HepG2 (cell line): ENCODE data around the gene MTHFS. TPM values are rescaled to one million over a fixed set of nuclear protein-coding genes. Genes with fewer than 3 reads are reported as not detected.

Experiments
- EHMT2 ChIP-seq: fragments of 200-600 bp; sonication (generic); IDR thresholded peaks from 2 replicates; pipeline ENCODE4 v1.7.0; 2017; ENCODE audit warnings: antibody characterized with exemption, low read depth, low read length, borderline replicate concordance
- FOXO1 ChIP-seq: sonication (generic); formaldehyde crosslinking; IDR thresholded peaks from 2 replicates; pipeline ENCODE4 v1.4.0; 2020; ENCODE audit warnings: missing genetic modification reagents
- GABPA ChIP-seq, 2 experiments: IDR thresholded peaks; 2 replicates each; pipeline ENCODE4 v1.6.1; 2011 to 2016; ENCODE audit warnings: low read depth in 2 of 2, low read length in 1 of 2, missing biosample characterization in 1 of 2, missing genetic modification characterization in 1 of 2
- GZF1 ChIP-seq: sonication (generic); formaldehyde crosslinking; IDR thresholded peaks from 2 replicates; pipeline ENCODE4 v1.5.1; 2020; ENCODE audit warnings: mild to moderate bottlenecking, missing genetic modification reagents
- HNRNPK ChIP-seq: fragments of 200-400 bp; formaldehyde crosslinking; IDR thresholded peaks from 2 replicates; pipeline ENCODE4 v1.6.1; 2018; ENCODE audit warnings: low read length, low read depth, moderate library complexity, mild to moderate bottlenecking; ENCODE audit not compliant: poor library complexity, severe bottlenecking
- KAT7 ChIP-seq: IDR thresholded peaks from 2 replicates; pipeline ENCODE4 v1.6.1; 2018; ENCODE audit warnings: borderline replicate concordance, missing compliant biosample characterization
- RAD21 ChIP-seq: fragments of 450-650 bp; formaldehyde crosslinking; IDR thresholded peaks from 2 replicates; pipeline ENCODE4 v1.5.0; 2020; ENCODE audit warnings: mild to moderate bottlenecking
- SIN3A ChIP-seq: IDR thresholded peaks from 2 replicates; pipeline ENCODE4 v1.6.1; 2011; ENCODE audit warnings: low read depth, mild to moderate bottlenecking, control low read depth, low read length, borderline replicate concordance
- SNAI1 ChIP-seq: sonication (generic); formaldehyde crosslinking; IDR thresholded peaks from 2 replicates; pipeline ENCODE4 v1.5.0; 2020; ENCODE audit warnings: mild to moderate bottlenecking, missing genetic modification reagents, borderline replicate concordance
- STAT5B ChIP-seq: sonication (generic); formaldehyde crosslinking; IDR thresholded peaks from 2 replicates; pipeline ENCODE4 v1.4.0; 2020; ENCODE audit warnings: missing genetic modification reagents
- SUZ12 ChIP-seq: fragments of 150-350 bp; IDR thresholded peaks from 2 replicates; pipeline ENCODE4 v1.6.1; 2014; ENCODE audit warnings: low read depth, low read length
- TOPORS ChIP-seq: sonication (generic); formaldehyde crosslinking; IDR thresholded peaks from 2 replicates; pipeline ENCODE4 v1.8.0; 2023; ENCODE audit warnings: mild to moderate bottlenecking, missing genetic modification reagents
- ZBTB1 ChIP-seq: sonication (generic); formaldehyde crosslinking; IDR thresholded peaks from 2 replicates; pipeline ENCODE4 v1.4.0; 2020; ENCODE audit warnings: missing genetic modification reagents, borderline replicate concordance
- ZFP36L1 ChIP-seq: sonication (generic); formaldehyde crosslinking; IDR thresholded peaks from 2 replicates; pipeline ENCODE4 v1.8.0; 2022; ENCODE audit warnings: mild to moderate bottlenecking, missing genetic modification reagents, moderate library complexity
- ZFP82 ChIP-seq: sonication (generic); formaldehyde crosslinking; IDR thresholded peaks from 2 replicates; pipeline ENCODE4 v1.5.1; 2020; ENCODE audit warnings: mild to moderate bottlenecking, missing genetic modification reagents, borderline replicate concordance
- ZNF121 ChIP-seq: sonication (generic); formaldehyde crosslinking; IDR thresholded peaks from 2 replicates; pipeline ENCODE4 v1.5.0; 2020; ENCODE audit warnings: mild to moderate bottlenecking, missing genetic modification reagents
- ZNF138 ChIP-seq: sonication (generic); formaldehyde crosslinking; IDR thresholded peaks from 2 replicates; pipeline ENCODE4 v1.5.0; 2020; ENCODE audit warnings: mild to moderate bottlenecking, low read depth, missing genetic modification reagents
- ZNF350 ChIP-seq: sonication (generic); formaldehyde crosslinking; IDR thresholded peaks from 2 replicates; pipeline ENCODE4 v1.4.0; 2020; ENCODE audit warnings: mild to moderate bottlenecking, low read depth, missing genetic modification reagents, borderline replicate concordance
- ZNF451 ChIP-seq: sonication (generic); formaldehyde crosslinking; IDR thresholded peaks from 2 replicates; pipeline ENCODE4 v1.5.0; 2020; ENCODE audit warnings: mild to moderate bottlenecking, missing genetic modification reagents
- ZNF496 ChIP-seq: sonication (generic); formaldehyde crosslinking; IDR thresholded peaks from 2 replicates; pipeline ENCODE4 v1.8.1; 2023; ENCODE audit warnings: mild to moderate bottlenecking, moderate library complexity, missing genetic modification reagents; ENCODE audit not compliant: insufficient replicate concordance
- ZNF552 ChIP-seq: sonication (generic); formaldehyde crosslinking; IDR thresholded peaks from 2 replicates; pipeline ENCODE4 v1.9.0; 2022; ENCODE audit warnings: missing genetic modification reagents, mild to moderate bottlenecking, borderline replicate concordance
- ZNF564 ChIP-seq: sonication (generic); formaldehyde crosslinking; IDR thresholded peaks from 2 replicates; pipeline ENCODE4 v1.8.1; 2023; ENCODE audit warnings: mild to moderate bottlenecking, missing genetic modification reagents
- ZNF7 ChIP-seq: IDR thresholded peaks from 2 replicates; pipeline ENCODE4 v1.6.1; 2016; ENCODE audit warnings: missing biosample characterization, missing genetic modification reagents
- polyA plus RNA-seq, 8 experiments: library from polyadenylated mRNA; depleted of rRNA in 3 of 8; stranded (reverse) in 7 of 8; unstranded in 1 of 8; fragments of >200 nt; fragmentation: Illumina TruSeq in 4 of 8; extraction: Trizol in 4 of 8; gene quantifications; 2 replicates each; pipeline versions ENCODE4 v1.2.1 to v1.2.3, GENCODE V29; 2011 to 2016; ENCODE audit warnings: low read depth in 4 of 8, missing spikeins in 1 of 8, mixed read lengths in 1 of 8; ENCODE audit not compliant: insufficient read depth in 1 of 8
- total RNA-seq, 5 experiments: library from RNA; depleted of rRNA; stranded (reverse); fragments of >200 nt; fragmentation: Illumina TruSeq; extraction: Trizol; gene quantifications; 2 replicates each; pipeline ENCODE4 v1.2.3, GENCODE V29; 2016; ENCODE audit warnings: low read depth in 1 of 5
- TF ChIP-seq, protein P1 (sequence below): sonication (generic); formaldehyde crosslinking; IDR thresholded peaks from 2 replicates; pipeline ENCODE4 v1.5.1; 2020; ENCODE audit warnings: mild to moderate bottlenecking, missing genetic modification reagents, moderate library complexity
- TF ChIP-seq, protein P2 (sequence below): sonication (generic); formaldehyde crosslinking; IDR thresholded peaks from 2 replicates; pipeline ENCODE4 v1.4.0; 2020; ENCODE audit warnings: missing genetic modification reagents; ENCODE audit errors: not compliant biosample characterization
- TF ChIP-seq, protein P3 (sequence below): sonication (generic); formaldehyde crosslinking; IDR thresholded peaks from 2 replicates; pipeline ENCODE4 v1.4.0; 2020; ENCODE audit warnings: missing genetic modification reagents

The MTHFS gene
- total and polyA plus RNA-seq, 2 of the 13 experiments (the other 11 are each of a cell fraction or from before 2014, with no cell fraction given): 37.0 to 49.7 TPM

DNA sequence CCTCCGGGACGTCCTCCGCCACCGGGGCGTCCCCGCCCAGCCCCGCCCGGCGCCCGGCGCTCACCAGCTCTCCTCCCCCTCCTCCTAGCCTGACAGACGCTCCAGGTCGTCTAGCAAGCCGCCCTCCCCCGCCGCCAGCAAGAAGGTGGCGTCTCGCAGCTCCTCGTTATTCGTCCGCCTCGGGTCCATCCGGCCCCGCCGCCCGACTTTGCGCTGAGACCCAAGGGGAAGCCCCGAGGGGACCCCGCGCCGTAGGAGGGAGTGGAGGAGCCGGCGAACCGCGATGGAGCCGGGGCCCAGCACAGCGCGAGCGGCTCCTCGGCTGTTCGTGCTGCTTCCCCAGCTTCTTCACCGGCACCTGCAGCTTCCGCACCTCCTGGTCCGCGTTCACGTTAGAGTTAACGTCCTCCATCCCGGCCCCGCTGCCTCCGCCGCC, 26.3 kb upstream of the MTHFS start (continued):
- TF ChIP-seq, protein P1, sequence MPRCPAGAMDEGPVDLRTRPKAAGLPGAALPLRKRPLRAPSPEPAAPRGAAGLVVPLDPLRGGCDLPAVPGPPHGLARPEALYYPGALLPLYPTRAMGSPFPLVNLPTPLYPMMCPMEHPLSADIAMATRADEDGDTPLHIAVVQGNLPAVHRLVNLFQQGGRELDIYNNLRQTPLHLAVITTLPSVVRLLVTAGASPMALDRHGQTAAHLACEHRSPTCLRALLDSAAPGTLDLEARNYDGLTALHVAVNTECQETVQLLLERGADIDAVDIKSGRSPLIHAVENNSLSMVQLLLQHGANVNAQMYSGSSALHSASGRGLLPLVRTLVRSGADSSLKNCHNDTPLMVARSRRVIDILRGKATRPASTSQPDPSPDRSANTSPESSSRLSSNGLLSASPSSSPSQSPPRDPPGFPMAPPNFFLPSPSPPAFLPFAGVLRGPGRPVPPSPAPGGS (CRISPR knock-in tag): no peak
- no peak for TF ChIP-seq TOPORS (CRISPR knock-in tag)
- no peak for TF ChIP-seq ZNF138
- TF ChIP-seq SNAI1 (CRISPR knock-in tag): no peak
- no peak for TF ChIP-seq EHMT2
- no peak for TF ChIP-seq RAD21 (CRISPR knock-in tag)
- TF ChIP-seq ZNF552 (CRISPR knock-in tag): 0 out of 2 replicates have a peak, but pooled peaks have one; percentile 13
- no peak for TF ChIP-seq SUZ12
- TF ChIP-seq ZNF496 (CRISPR knock-in tag): no peak
- peak; percentile 56 for TF ChIP-seq HNRNPK
- no peak for TF ChIP-seq SIN3A
- TF ChIP-seq ZNF451: no peak
- TF ChIP-seq ZFP36L1: no peak
- no peak for TF ChIP-seq ZNF564 (CRISPR knock-in tag)
- TF ChIP-seq GZF1 (CRISPR knock-in tag): 0 out of 2 replicates have a peak, but pooled peaks have one; percentile 0
- no peak for TF ChIP-seq ZNF121 (CRISPR knock-in tag)
- TF ChIP-seq, protein P2, sequence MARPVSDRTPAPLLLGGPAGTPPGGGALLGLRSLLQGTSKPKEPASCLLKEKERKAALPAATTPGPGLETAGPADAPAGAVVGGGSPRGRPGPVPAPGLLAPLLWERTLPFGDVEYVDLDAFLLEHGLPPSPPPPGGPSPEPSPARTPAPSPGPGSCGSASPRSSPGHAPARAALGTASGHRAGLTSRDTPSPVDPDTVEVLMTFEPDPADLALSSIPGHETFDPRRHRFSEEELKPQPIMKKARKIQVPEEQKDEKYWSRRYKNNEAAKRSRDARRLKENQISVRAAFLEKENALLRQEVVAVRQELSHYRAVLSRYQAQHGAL (CRISPR knock-in tag): no peak
- TF ChIP-seq GABPA (IDR thresholded peaks at IDR 0.05; ENCODE audit: low read depth, low read length): no peak
- TF ChIP-seq GABPA (CRISPR knock-in tag; IDR thresholded peaks at IDR 0.05; ENCODE audit: low read depth): no peak
- TF ChIP-seq ZNF350 (CRISPR knock-in tag): no peak
- no peak for TF ChIP-seq ZBTB1 (CRISPR knock-in tag)
- TF ChIP-seq, protein P3, sequence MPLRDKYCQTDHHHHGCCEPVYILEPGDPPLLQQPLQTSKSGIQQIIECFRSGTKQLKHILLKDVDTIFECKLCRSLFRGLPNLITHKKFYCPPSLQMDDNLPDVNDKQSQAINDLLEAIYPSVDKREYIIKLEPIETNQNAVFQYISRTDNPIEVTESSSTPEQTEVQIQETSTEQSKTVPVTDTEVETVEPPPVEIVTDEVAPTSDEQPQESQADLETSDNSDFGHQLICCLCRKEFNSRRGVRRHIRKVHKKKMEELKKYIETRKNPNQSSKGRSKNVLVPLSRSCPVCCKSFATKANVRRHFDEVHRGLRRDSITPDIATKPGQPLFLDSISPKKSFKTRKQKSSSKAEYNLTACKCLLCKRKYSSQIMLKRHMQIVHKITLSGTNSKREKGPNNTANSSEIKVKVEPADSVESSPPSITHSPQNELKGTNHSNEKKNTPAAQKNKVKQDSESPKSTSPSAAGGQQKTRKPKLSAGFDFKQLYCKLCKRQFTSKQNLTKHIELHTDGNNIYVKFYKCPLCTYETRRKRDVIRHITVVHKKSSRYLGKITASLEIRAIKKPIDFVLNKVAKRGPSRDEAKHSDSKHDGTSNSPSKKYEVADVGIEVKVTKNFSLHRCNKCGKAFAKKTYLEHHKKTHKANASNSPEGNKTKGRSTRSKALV: 0 out of 2 replicates have a peak, but pooled peaks have one; percentile 40
- TF ChIP-seq ZNF7 (CRISPR knock-in tag): no peak
- no peak for TF ChIP-seq STAT5B (CRISPR knock-in tag)
- no peak for TF ChIP-seq FOXO1 (CRISPR knock-in tag)
- TF ChIP-seq ZFP82: 0 out of 2 replicates have a peak, but pooled peaks have one; percentile 39
- no peak for TF ChIP-seq KAT7 (CRISPR knock-in tag)
